K562 (cell line): ENCODE measurements around the gene RNF181. TPM values are rescaled to one million over a fixed set of nuclear protein-coding genes. Genes with fewer than 3 reads are reported as not detected.

ENCODE experiments used
- E2F5 ChIP-seq: sonication (generic); formaldehyde crosslinking; IDR thresholded peaks from 2 replicates; pipeline ENCODE4 v1.8.0; 2022; ENCODE audit warnings: mild to moderate bottlenecking, missing genetic modification reagents
- EP300 ChIP-seq: IDR thresholded peaks from 2 replicates; pipeline ENCODE4 v1.6.1; 2012; ENCODE audit warnings: low read length, improper control_type of control experiment
- FOXJ3 ChIP-seq: sonication (generic); formaldehyde crosslinking; IDR thresholded peaks from 2 replicates; pipeline ENCODE4 v1.4.0; 2020; ENCODE audit warnings: mild to moderate bottlenecking, missing genetic modification reagents
- HMG20A ChIP-seq: fragments of 450-650 bp; formaldehyde crosslinking; conservative IDR thresholded peaks from 2 replicates; pipeline ENCODE4 v1.4.0; 2020; ENCODE audit warnings: mild to moderate bottlenecking, mixed read lengths
- IRF9 ChIP-seq: fragments of 450-650 bp; IDR thresholded peaks from 2 replicates; pipeline ENCODE4 v1.6.1; 2016; ENCODE audit warnings: missing biosample characterization, missing genetic modification characterization
- L3MBTL2 ChIP-seq: fragments of 450-650 bp; IDR thresholded peaks from 2 replicates; pipeline ENCODE4 v1.6.1; 2016; ENCODE audit warnings: mild to moderate bottlenecking, moderate library complexity
- MCM3 ChIP-seq: fragments of 450-650 bp; IDR thresholded peaks from 2 replicates; pipeline ENCODE4 v1.6.1; 2016
- MYC ChIP-seq, 2 experiments: fragments of 250-450 bp in 1 of 2; sonication (Bioruptor Pico) in 1 of 2; IDR thresholded peaks; 2 replicates each; pipeline versions ENCODE4 v1.5.1 to v1.6.1; 2012 to 2021; ENCODE audit warnings: low read depth in 2 of 2, borderline replicate concordance in 1 of 2, improper control_type of control experiment in 1 of 2, low read length in 1 of 2, mild to moderate bottlenecking in 1 of 2, moderate library complexity in 1 of 2
- POLR2G ChIP-seq: fragments of 200-400 bp; formaldehyde crosslinking; IDR thresholded peaks from 2 replicates; pipeline ENCODE4 v1.6.1; 2017; ENCODE audit warnings: low read depth, mild to moderate bottlenecking, antibody characterized with exemption, low read length, moderate library complexity
- PPARD ChIP-seq: fragments of 250-450 bp; sonication (Bioruptor Pico); IDR thresholded peaks from 2 replicates; pipeline ENCODE4 v1.8.0; 2022; ENCODE audit warnings: inconsistent platforms, mild to moderate bottlenecking, moderate library complexity
- RFX5 ChIP-seq: IDR thresholded peaks from 2 replicates; pipeline ENCODE4 v1.6.1; 2011; ENCODE audit warnings: low read depth, mild to moderate bottlenecking, improper control_type of control experiment, low read length
- TEAD4 ChIP-seq, 2 experiments: sonication (generic) in 1 of 2; formaldehyde crosslinking in 1 of 2; IDR thresholded peaks; 2 replicates each; pipeline versions ENCODE4 v1.6.1 to v1.8.0; 2012 to 2022; ENCODE audit warnings: borderline replicate concordance in 1 of 2, inconsistent platforms in 1 of 2, low read length in 1 of 2, mild to moderate bottlenecking in 1 of 2, missing genetic modification reagents in 1 of 2
- ZEB2 ChIP-seq: fragments of 450-650 bp; IDR thresholded peaks from 2 replicates; pipeline ENCODE4 v1.6.1; 2016
- ZNF121 ChIP-seq: sonication (generic); formaldehyde crosslinking; conservative IDR thresholded peaks from 2 replicates; pipeline ENCODE4 v1.8.0; 2022; ENCODE audit warnings: missing genetic modification reagents
- ZNF644 ChIP-seq: fragments of 200-800 bp; sonication (Bioruptor generic); IDR thresholded peaks from 2 replicates; pipeline ENCODE4 v1.6.1; 2016; ENCODE audit warnings: low read depth, missing genetic modification characterization, missing compliant biosample characterization
- polyA plus RNA-seq, 8 experiments: library from polyadenylated mRNA; depleted of rRNA in 4 of 8; stranded (reverse) in 5 of 8; unstranded in 3 of 8; fragments of >200 nt; fragmentation: Nextera tagmentation in 2 of 8; fragmentation: Illumina TruSeq in 1 of 8; extraction: Ambion mirVana in 2 of 8; extraction: Trizol in 1 of 8; gene quantifications; 2 replicates each; pipeline versions ENCODE4 v1.2.1 to v1.2.3, GENCODE V29; 2011 to 2014; ENCODE audit warnings: inconsistent platforms in 1 of 8, missing spikeins in 1 of 8
- total RNA-seq, 7 experiments: library from RNA; depleted of rRNA in 6 of 7; stranded (reverse); fragments of >200 nt in 6 of 7; fragmentation: Illumina TruSeq in 2 of 7; extraction: Trizol in 2 of 7; gene quantifications; 2 replicates each; pipeline versions ENCODE4 v1.2.1 to v1.2.3, GENCODE V29; 2011 to 2021; ENCODE audit warnings: low replicate concordance in 1 of 7
- TF ChIP-seq, protein P1 (sequence below): sonication (generic); formaldehyde crosslinking; IDR thresholded peaks from 2 replicates; pipeline ENCODE4 v1.8.0; 2022; ENCODE audit warnings: missing genetic modification reagents, mild to moderate bottlenecking, moderate library complexity, borderline replicate concordance
- TF ChIP-seq, protein P2 (sequence below), 2 experiments: IDR thresholded peaks; 2 replicates each; pipeline ENCODE4 v1.6.1; 2011; ENCODE audit warnings: borderline replicate concordance in 1 of 2, control low read depth in 1 of 2, low read depth in 1 of 2, low read length in 1 of 2, mild to moderate bottlenecking in 1 of 2, mixed read lengths in 1 of 2, moderate library complexity in 1 of 2; ENCODE audit not compliant: insufficient read depth in 1 of 2, insufficient read length in 1 of 2, poor library complexity in 1 of 2, severe bottlenecking in 1 of 2; ENCODE audit errors: extremely low read depth in 1 of 2
- TF ChIP-seq, protein P3 (sequence below): sonication (generic); formaldehyde crosslinking; IDR thresholded peaks from 2 replicates; pipeline ENCODE4 v1.9.0; 2022; ENCODE audit warnings: mild to moderate bottlenecking, missing genetic modification reagents

RNF181 gene
- total and polyA plus RNA-seq, 9 of the 15 experiments (the other 6 are each of a cell fraction or from before 2014, with no cell fraction given): 139 to 492 (median 253) TPM

DNA sequence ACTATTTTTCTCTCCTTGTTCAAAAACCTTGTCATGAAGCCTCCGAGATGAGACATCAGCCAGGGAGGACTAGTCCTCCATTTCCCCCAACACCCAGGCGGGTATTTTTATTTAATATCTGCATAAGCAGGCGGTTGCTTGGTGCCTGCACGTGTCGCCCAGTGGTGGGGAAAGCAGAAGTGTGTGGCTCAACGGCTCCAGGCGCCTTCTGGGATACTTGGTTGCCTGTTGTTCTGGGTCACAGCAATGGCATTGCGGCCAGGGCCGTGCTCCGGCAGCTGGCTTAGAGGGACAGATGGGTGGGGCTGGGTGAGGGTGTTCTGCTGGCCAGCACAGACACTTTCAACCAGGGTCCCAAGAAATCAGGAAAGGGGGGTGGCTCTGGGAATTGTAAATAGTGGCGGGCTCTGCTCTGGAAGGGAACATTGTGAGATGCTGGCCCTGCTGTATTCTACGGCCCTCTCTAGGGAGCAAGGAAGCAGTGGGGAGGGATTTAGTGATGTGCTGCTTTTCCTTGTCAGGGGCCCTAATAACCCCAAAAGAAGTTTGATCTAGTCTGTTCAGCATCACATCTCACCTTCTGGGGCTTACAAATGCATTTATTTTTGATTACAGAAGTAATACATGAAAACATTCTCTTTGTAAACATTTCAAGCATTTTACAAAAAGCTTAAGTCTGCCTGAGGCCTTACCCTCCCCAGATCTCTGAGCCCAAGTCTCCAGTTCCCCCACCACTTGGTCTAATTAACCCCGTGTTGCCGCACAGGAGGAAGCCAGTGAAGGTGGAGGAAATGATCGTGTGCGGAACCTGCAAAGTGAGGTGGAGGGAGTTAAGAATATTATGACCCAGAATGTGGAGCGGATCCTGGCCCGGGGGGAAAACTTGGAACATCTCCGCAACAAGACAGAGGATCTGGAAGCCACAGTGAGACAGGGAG, 17.0 kb upstream of the RNF181 start (continued):
- TF ChIP-seq MYC (IDR thresholded peaks at IDR 0.05; ENCODE audit: low read depth, low read length) (peak; percentile 87), MYC (CRISPR knock-in tag; IDR thresholded peaks at IDR 0.05; ENCODE audit: borderline replicate concordance, low read depth) (no peak; the same call in 1 of the 2 replicates), FOXJ3 (CRISPR knock-in tag) (0 out of 2 replicates have a peak, but pooled peaks have one; percentile 30), E2F5 (CRISPR knock-in tag) (no peak), IRF9 (0 out of 2 replicates have a peak, but pooled peaks have one; percentile 25), MCM3 (no peak), ZNF121 (CRISPR knock-in tag) (no peak), HMG20A (CRISPR knock-in tag) (no peak), TEAD4 (IDR thresholded peaks at IDR 0.05; ENCODE audit: low read length) (0 out of 2 replicates have a peak, but pooled peaks have one; percentile 7), TEAD4 (CRISPR knock-in tag; IDR thresholded peaks at IDR 0.05; ENCODE audit: borderline replicate concordance) (no peak), RFX5 (no peak), ZEB2 (no peak), ZNF644 (tag) (peak; percentile 16; the same call in 1 of the 2 replicates), L3MBTL2 (peak; percentile 87), POLR2G (peak; percentile 43; the same call in 1 of the 2 replicates), EP300 (peak; percentile 21; the same call in 1 of the 2 replicates), PPARD (CRISPR knock-in tag) (no peak)
- TF ChIP-seq, protein P1, sequence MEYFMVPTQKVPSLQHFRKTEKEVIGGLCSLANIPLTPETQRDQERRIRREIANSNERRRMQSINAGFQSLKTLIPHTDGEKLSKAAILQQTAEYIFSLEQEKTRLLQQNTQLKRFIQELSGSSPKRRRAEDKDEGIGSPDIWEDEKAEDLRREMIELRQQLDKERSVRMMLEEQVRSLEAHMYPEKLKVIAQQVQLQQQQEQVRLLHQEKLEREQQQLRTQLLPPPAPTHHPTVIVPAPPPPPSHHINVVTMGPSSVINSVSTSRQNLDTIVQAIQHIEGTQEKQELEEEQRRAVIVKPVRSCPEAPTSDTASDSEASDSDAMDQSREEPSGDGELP: no peak; the same call in 1 of the 2 replicates
- TF ChIP-seq, protein P2, sequence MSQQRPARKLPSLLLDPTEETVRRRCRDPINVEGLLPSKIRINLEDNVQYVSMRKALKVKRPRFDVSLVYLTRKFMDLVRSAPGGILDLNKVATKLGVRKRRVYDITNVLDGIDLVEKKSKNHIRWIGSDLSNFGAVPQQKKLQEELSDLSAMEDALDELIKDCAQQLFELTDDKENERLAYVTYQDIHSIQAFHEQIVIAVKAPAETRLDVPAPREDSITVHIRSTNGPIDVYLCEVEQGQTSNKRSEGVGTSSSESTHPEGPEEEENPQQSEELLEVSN (IDR thresholded peaks at IDR 0.05; ENCODE audit: borderline replicate concordance in 1 of 2, extremely low read depth in 1 of 2, insufficient read depth in 1 of 2, insufficient read length in 1 of 2, low read depth in 1 of 2, low read length in 1 of 2, poor library complexity in 1 of 2, severe bottlenecking in 1 of 2): peak; percentile 35 to 82
- TF ChIP-seq, protein P3, sequence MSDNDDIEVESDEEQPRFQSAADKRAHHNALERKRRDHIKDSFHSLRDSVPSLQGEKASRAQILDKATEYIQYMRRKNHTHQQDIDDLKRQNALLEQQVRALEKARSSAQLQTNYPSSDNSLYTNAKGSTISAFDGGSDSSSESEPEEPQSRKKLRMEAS (CRISPR knock-in tag): peak; percentile 33; the same call in 1 of the 2 replicates
